K562 (cell line): Measurements from ENCODE around the gene RBSN. TPM values are rescaled to one million over a fixed set of nuclear protein-coding genes. Genes with fewer than 3 reads are reported as not detected.

ENCODE experiments used
- ATAC-seq: fragments of 200-7000 bp; cut with Tn5 transposase; 3 replicates; pipeline ENCODE4 v1.9.1; 2020; ENCODE audit warnings: moderate library complexity
- BruUV-seq: library from RNA; stranded (reverse); fragments of 400-500 nt; replicated peaks from 2 replicates; lab custom pipeline; 2021; lab: Mats Ljungman, UMichigan
- CTCF ChIA-PET: fragments of 300-600 bp; formaldehyde crosslinking; extraction: SDS; loops from one replicate; lab custom pipeline; 2021; ENCODE audit warnings: low intra/inter-chr PET ratio; lab: Yijun Ruan, JAX
- POLR2A ChIA-PET: fragments of 300-600, 350-650 bp; sonication (Branson Sonifier 250); formaldehyde crosslinking; extraction: SDS; loops from one replicate; lab custom pipeline; 2021; ENCODE audit warnings: antibody characterized with exemption, inconsistent platforms; lab: Yijun Ruan, JAX
- DNase-seq, 4 experiments: peaks; one replicate each; pipeline versions ENCODE4 v3.0.0 to v3.0.0-alpha.2; 2011 to 2018; ENCODE audit warnings: low spot score in 3 of 4, mixed read lengths in 3 of 4; ENCODE audit errors: extremely low read depth in 1 of 4
- FAIRE-seq: peaks from 2 replicates; lab custom pipeline; 2011; peaks lifted over from hg19 to GRCh38; lab: Jason Lieb, UNC
- H2AFZ ChIP-seq: 2 replicates; pipeline ENCODE4 v1.6.0; 2011; ENCODE audit warnings: low read depth, low read length, control low read depth, inconsistent platforms
- H3K27ac ChIP-seq: fragments of 200-600 bp; 3 replicates; pipeline ENCODE4 v1.8.0; 2011; ENCODE audit warnings: low read depth, mild to moderate bottlenecking, control low read depth, inconsistent platforms, low read length, moderate library complexity, mixed read lengths; ENCODE audit errors: extremely low read depth
- H3K27me3 ChIP-seq, 2 experiments: fragments of 300-600 bp in 1 of 2; 2 replicates in 1 of 2; 3 replicates in 1 of 2; pipeline versions ENCODE4 v1.6.0 to v1.8.0; 2011; ENCODE audit warnings: inconsistent platforms in 2 of 2, low read length in 2 of 2, mild to moderate bottlenecking in 1 of 2, mixed read lengths in 1 of 2, moderate library complexity in 1 of 2; ENCODE audit not compliant: control insufficient read depth in 2 of 2, insufficient read depth in 2 of 2
- H3K36me3 ChIP-seq: fragments of 300-600 bp; 3 replicates; pipeline ENCODE4 v1.8.0; 2011; ENCODE audit warnings: mild to moderate bottlenecking, low read length, inconsistent platforms; ENCODE audit not compliant: control insufficient read depth, insufficient read depth
- H3K4me1 ChIP-seq, 2 experiments: fragments of 200-600 bp in 1 of 2; replicated peaks in 1 of 2; 2 replicates in 1 of 2; 3 replicates in 1 of 2; pipeline versions ENCODE4 v1.5.1 to v1.8.0; 2011; ENCODE audit warnings: inconsistent platforms in 2 of 2, low read length in 2 of 2, mild to moderate bottlenecking in 1 of 2, mixed read lengths in 1 of 2, moderate library complexity in 1 of 2; ENCODE audit not compliant: control insufficient read depth in 2 of 2, insufficient read depth in 2 of 2
- H3K4me2 ChIP-seq: 2 replicates; pipeline ENCODE4 v1.6.1; 2011; ENCODE audit warnings: low read length, control low read depth, inconsistent platforms, mixed read lengths; ENCODE audit not compliant: insufficient read depth
- H3K4me3 ChIP-seq: fragments of 200-600 bp; sonication (generic), shearing (Covaris generic); 2 replicates; pipeline ENCODE4 v1.5.1; 2016; ENCODE audit warnings: control low read depth, inconsistent platforms
- H3K79me2 ChIP-seq: fragments of 200-600 bp; 3 replicates; pipeline ENCODE4 v1.8.0; 2011; ENCODE audit warnings: low read length, inconsistent platforms; ENCODE audit not compliant: control insufficient read depth, insufficient read depth
- H3K9ac ChIP-seq, 2 experiments: 2 replicates each; pipeline versions ENCODE4 v1.6.0 to v1.6.1; 2011; ENCODE audit warnings: low read depth in 2 of 2, low read length in 2 of 2, control low read depth in 1 of 2, inconsistent platforms in 1 of 2, mild to moderate bottlenecking in 1 of 2, mixed read lengths in 1 of 2; ENCODE audit not compliant: insufficient read depth in 1 of 2
- H3K9me1 ChIP-seq: one replicate; pipeline ENCODE4 v1.6.0; 2011; ENCODE audit warnings: inconsistent platforms, mild to moderate bottlenecking, low read length, moderate library complexity; ENCODE audit not compliant: control insufficient read depth, insufficient read depth
- H3K9me3 ChIP-seq: replicated peaks from 2 replicates; pipeline ENCODE4 v1.5.1; 2011; ENCODE audit warnings: low read depth, low read length, inconsistent platforms; ENCODE audit not compliant: control insufficient read depth, insufficient read depth
- H4K20me1 ChIP-seq: replicated peaks from 2 replicates; pipeline ENCODE4 v1.6.1; 2011; ENCODE audit warnings: low read length, inconsistent platforms, mixed read lengths; ENCODE audit not compliant: control insufficient read depth, insufficient read depth
- RBM39 ChIP-seq: fragments of 200-400 bp; formaldehyde crosslinking; optimal IDR thresholded peaks from 2 replicates; pipeline ENCODE3; 2018; ENCODE audit warnings: low read depth, low read length
- WGBS: fragments of 100-300 bp; shearing (Covaris generic); methylation state at CpG from one replicate; pipeline ENCODE4 v1.1.6; 2016; ENCODE audit warnings: low coverage, mixed read lengths; ENCODE audit not compliant: insufficient coverage; ENCODE audit errors: missing lambda C conversion rate; 5-methylcytosine and 5-hydroxymethylcytosine counted together
- in situ Hi-C: fragments of 300-500 bp; cut with MboI; formaldehyde crosslinking; loops from 4 replicates; pipeline ENCODE4 v1.15.0; 2018; ENCODE audit warnings: inconsistent platforms, mixed read lengths
- intact Hi-C: fragments of 100-400 bp; cut with micrococcal nuclease; formaldehyde crosslinking; loops from 2 replicates; pipeline ENCODE4 v1.14.2; 2022
- polyA plus RNA-seq, 8 experiments: library from polyadenylated mRNA; depleted of rRNA in 4 of 8; stranded (reverse) in 5 of 8; unstranded in 3 of 8; fragments of >200 nt; fragmentation: Nextera tagmentation in 2 of 8; fragmentation: Illumina TruSeq in 1 of 8; extraction: Ambion mirVana in 2 of 8; extraction: Trizol in 1 of 8; gene quantifications; 2 replicates each; pipeline versions ENCODE4 v1.2.1 to v1.2.3, GENCODE V29; 2011 to 2014; ENCODE audit warnings: inconsistent platforms in 1 of 8, missing spikeins in 1 of 8
- total RNA-seq, 7 experiments: library from RNA; depleted of rRNA in 6 of 7; stranded (reverse); fragments of >200 nt in 6 of 7; fragmentation: Illumina TruSeq in 2 of 7; extraction: Trizol in 2 of 7; gene quantifications; 2 replicates each; pipeline versions ENCODE4 v1.2.1 to v1.2.3, GENCODE V29; 2011 to 2021; ENCODE audit warnings: low replicate concordance in 1 of 7
- TF ChIP-seq, protein P1 (sequence below): sonication (generic); formaldehyde crosslinking; IDR thresholded peaks from 2 replicates; pipeline ENCODE4 v1.8.1; 2023; ENCODE audit warnings: mild to moderate bottlenecking, missing genetic modification reagents, moderate library complexity
- TF ChIP-seq, protein P2 (sequence below): sonication (generic); IDR thresholded peaks from 2 replicates; pipeline ENCODE4 v1.6.1; 2016

Gene RBSN
- total and polyA plus RNA-seq, 9 of the 15 experiments (the other 6 are each of a cell fraction or from before 2014, with no cell fraction given) = 2.9 to 19.6 (median 15.0) TPM

DNA sequence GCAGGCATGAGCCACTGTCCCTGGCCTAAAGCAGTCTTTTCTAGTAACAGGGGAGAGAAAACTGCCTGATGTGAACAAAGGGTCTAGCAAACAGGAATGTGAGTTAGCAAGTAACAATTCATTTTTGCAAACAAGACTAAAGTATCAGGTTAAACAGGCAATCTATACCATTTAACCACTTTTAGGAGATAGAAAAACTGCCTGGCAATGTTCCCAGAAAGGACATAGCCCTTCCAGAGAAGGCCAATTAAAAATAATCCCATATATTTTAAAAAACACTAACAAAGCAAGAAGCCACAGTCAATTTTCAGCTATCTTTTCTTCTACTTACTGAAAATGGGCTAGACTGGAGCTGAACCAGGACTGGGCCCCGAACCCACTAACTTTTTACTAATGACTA is 6.3 kb downstream of the RBSN start:
- peaks cover 73% of the 10 kb centered on the region for H3K36me3 ChIP-seq
- TF ChIP-seq, protein P1, sequence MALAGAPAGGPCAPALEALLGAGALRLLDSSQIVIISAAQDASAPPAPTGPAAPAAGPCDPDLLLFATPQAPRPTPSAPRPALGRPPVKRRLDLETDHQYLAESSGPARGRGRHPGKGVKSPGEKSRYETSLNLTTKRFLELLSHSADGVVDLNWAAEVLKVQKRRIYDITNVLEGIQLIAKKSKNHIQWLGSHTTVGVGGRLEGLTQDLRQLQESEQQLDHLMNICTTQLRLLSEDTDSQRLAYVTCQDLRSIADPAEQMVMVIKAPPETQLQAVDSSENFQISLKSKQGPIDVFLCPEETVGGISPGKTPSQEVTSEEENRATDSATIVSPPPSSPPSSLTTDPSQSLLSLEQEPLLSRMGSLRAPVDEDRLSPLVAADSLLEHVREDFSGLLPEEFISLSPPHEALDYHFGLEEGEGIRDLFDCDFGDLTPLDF (CRISPR knock-in tag) = peak; percentile 27; the same call in 1 of the 2 replicates
- TF ChIP-seq, protein P2, sequence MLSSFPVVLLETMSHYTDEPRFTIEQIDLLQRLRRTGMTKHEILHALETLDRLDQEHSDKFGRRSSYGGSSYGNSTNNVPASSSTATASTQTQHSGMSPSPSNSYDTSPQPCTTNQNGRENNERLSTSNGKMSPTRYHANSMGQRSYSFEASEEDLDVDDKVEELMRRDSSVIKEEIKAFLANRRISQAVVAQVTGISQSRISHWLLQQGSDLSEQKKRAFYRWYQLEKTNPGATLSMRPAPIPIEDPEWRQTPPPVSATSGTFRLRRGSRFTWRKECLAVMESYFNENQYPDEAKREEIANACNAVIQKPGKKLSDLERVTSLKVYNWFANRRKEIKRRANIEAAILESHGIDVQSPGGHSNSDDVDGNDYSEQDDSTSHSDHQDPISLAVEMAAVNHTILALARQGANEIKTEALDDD = 0 out of 2 replicates have a peak, but pooled peaks have one; percentile 31
- no peak for TF ChIP-seq RBM39
- no peak overlapping the region for H3K4me3 ChIP-seq
- ATAC-seq (no peak; the same call in 2 of the 3 replicates), FAIRE-seq (no peak), DNase-seq (no peak)
- H3K27me3 ChIP-seq = no peaks in the 10 kb centered on the region
- H3K27ac ChIP-seq = no peak overlapping the region
- H3K4me2 ChIP-seq = no peak overlapping the region
- H4K20me1 ChIP-seq = 0 out of 2 replicates have a peak, but pooled peaks cover under 1% of the 10 kb centered on the region
- no TSS peak for BruUV-seq
- peaks cover 2% of the 10 kb centered on the region in 2 experiments; a peak in 4 of 5 replicates for H3K4me1 ChIP-seq
- intact Hi-C loops = no loop called here
- ChIA-PET CTCF (no interaction called here), POLR2A (interaction anchor here (1.1 to 5.0 kb wide), 2 partner anchors 11 to 27 kb away, joined by 3 to 24 read pairs; partner anchors contain the start of gene MRPS25)
- no peak overlapping the region for H3K9ac ChIP-seq
- H3K9me1 ChIP-seq = no peaks in the 10 kb centered on the region
- 75% methylated on average over 1 of the region's 1 CpG for WGBS
- no peaks in the 10 kb centered on the region for H3K9me3 ChIP-seq
- H2AFZ ChIP-seq = no peak overlapping the region
- H3K79me2 ChIP-seq = peaks cover 14% of the 10 kb centered on the region
- in situ Hi-C loops = no loop called here
